ENCODE data around the gene ZNF362. TPM values are rescaled to one million over a fixed set of nuclear protein-coding genes. Genes with fewer than 3 reads are reported as not detected.

ZNF362 gene
- total and polyA plus RNA-seq, 4 donors, result 2.3 to 6.3 (median 5.4) TPM

DNA sequence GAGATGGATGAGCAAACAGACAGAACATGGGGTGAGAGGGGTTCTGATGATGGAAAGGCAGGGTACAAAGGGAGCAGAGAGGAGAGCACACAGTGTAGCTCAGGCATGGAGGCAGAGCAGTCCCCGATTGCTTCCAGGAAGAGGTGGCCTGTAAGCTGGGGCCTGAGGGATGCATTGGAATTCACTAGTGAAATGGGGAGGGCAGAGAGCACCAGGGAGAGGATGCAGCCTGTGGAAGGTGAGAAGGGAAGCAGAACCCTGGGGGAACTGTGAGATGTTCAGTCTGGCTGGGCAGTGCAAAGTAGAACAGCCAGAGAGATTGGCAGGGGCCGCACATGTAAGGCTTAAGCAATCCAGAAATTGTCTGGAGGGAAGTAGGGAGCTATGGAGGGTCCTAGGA lies 12.2 kb downstream of the ZNF362 start:
- TF ChIP-seq GABPA (IDR thresholded peaks at IDR 0.05 in 1 of 2, conservative IDR thresholded peaks at IDR 0.05 in 1 of 2), result no peak
- TF ChIP-seq, protein P1, sequence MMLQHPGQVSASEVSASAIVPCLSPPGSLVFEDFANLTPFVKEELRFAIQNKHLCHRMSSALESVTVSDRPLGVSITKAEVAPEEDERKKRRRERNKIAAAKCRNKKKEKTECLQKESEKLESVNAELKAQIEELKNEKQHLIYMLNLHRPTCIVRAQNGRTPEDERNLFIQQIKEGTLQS (IDR thresholded peaks at IDR 0.05), result no peak
- no peak for TF ChIP-seq SP1 (IDR thresholded peaks at IDR 0.05)
- TF ChIP-seq, protein P2, sequence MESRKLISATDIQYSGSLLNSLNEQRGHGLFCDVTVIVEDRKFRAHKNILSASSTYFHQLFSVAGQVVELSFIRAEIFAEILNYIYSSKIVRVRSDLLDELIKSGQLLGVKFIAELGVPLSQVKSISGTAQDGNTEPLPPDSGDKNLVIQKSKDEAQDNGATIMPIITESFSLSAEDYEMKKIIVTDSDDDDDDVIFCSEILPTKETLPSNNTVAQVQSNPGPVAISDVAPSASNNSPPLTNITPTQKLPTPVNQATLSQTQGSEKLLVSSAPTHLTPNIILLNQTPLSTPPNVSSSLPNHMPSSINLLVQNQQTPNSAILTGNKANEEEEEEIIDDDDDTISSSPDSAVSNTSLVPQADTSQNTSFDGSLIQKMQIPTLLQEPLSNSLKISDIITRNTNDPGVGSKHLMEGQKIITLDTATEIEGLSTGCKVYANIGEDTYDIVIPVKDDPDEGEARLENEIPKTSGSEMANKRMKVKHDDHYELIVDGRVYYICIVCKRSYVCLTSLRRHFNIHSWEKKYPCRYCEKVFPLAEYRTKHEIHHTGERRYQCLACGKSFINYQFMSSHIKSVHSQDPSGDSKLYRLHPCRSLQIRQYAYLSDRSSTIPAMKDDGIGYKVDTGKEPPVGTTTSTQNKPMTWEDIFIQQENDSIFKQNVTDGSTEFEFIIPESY (IDR thresholded peaks at IDR 0.05), result no peak
- no peak for TF ChIP-seq RAD21 (IDR thresholded peaks at IDR 0.05)
- TF ChIP-seq, protein P3, sequence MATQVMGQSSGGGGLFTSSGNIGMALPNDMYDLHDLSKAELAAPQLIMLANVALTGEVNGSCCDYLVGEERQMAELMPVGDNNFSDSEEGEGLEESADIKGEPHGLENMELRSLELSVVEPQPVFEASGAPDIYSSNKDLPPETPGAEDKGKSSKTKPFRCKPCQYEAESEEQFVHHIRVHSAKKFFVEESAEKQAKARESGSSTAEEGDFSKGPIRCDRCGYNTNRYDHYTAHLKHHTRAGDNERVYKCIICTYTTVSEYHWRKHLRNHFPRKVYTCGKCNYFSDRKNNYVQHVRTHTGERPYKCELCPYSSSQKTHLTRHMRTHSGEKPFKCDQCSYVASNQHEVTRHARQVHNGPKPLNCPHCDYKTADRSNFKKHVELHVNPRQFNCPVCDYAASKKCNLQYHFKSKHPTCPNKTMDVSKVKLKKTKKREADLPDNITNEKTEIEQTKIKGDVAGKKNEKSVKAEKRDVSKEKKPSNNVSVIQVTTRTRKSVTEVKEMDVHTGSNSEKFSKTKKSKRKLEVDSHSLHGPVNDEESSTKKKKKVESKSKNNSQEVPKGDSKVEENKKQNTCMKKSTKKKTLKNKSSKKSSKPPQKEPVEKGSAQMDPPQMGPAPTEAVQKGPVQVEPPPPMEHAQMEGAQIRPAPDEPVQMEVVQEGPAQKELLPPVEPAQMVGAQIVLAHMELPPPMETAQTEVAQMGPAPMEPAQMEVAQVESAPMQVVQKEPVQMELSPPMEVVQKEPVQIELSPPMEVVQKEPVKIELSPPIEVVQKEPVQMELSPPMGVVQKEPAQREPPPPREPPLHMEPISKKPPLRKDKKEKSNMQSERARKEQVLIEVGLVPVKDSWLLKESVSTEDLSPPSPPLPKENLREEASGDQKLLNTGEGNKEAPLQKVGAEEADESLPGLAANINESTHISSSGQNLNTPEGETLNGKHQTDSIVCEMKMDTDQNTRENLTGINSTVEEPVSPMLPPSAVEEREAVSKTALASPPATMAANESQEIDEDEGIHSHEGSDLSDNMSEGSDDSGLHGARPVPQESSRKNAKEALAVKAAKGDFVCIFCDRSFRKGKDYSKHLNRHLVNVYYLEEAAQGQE (IDR thresholded peaks at IDR 0.05), result no peak
- TF ChIP-seq, protein P4, sequence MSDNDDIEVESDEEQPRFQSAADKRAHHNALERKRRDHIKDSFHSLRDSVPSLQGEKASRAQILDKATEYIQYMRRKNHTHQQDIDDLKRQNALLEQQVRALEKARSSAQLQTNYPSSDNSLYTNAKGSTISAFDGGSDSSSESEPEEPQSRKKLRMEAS (IDR thresholded peaks at IDR 0.05), result no peak
- no peak for TF ChIP-seq HNF4G (IDR thresholded peaks at IDR 0.05)
- TF ChIP-seq EGR1 (IDR thresholded peaks at IDR 0.05; ENCODE audit: low read depth in 2 of 2), result no peak
- no peak for TF ChIP-seq FOXA1 (IDR thresholded peaks at IDR 0.05)
- TF ChIP-seq JUND (IDR thresholded peaks at IDR 0.05), result no peak
- H3K36me3 ChIP-seq (ENCODE audit: control insufficient read depth in 4 of 4, insufficient read depth in 3 of 4, low read depth in 1 of 4, low read length in 3 of 4), result peaks cover 0 to 3% (median 0%) of the 10 kb centered on the region in 4 donors
- H3K27ac ChIP-seq (ENCODE audit: low read depth in 1 of 2, low read length in 2 of 2), result no peak overlapping the region
- no peaks in the 10 kb centered on the region for H3K27me3 ChIP-seq (ENCODE audit: control insufficient read depth in 4 of 4, insufficient read depth in 4 of 4, low read length in 3 of 4)
- WGBS, result 91% methylated on average over 2 of the region's 2 CpGs
- H3K4me3 ChIP-seq (ENCODE audit: low read depth in 1 of 3, low read length in 3 of 3), result no peak overlapping the region
- H3K9ac ChIP-seq (ENCODE audit: low read depth in 1 of 2, low read length in 2 of 2), result no peak overlapping the region
- DNase-seq (ENCODE audit: low spot score), result no peak
- no peaks in the 10 kb centered on the region for H3K9me3 ChIP-seq (ENCODE audit: control insufficient read depth in 4 of 4, low read length in 3 of 4)
- peaks cover 0 to 4% (median 1%) of the 10 kb centered on the region in 4 donors for H3K4me1 ChIP-seq (ENCODE audit: control insufficient read depth in 4 of 4, insufficient read depth in 4 of 4, low read length in 3 of 4)

DNA sequence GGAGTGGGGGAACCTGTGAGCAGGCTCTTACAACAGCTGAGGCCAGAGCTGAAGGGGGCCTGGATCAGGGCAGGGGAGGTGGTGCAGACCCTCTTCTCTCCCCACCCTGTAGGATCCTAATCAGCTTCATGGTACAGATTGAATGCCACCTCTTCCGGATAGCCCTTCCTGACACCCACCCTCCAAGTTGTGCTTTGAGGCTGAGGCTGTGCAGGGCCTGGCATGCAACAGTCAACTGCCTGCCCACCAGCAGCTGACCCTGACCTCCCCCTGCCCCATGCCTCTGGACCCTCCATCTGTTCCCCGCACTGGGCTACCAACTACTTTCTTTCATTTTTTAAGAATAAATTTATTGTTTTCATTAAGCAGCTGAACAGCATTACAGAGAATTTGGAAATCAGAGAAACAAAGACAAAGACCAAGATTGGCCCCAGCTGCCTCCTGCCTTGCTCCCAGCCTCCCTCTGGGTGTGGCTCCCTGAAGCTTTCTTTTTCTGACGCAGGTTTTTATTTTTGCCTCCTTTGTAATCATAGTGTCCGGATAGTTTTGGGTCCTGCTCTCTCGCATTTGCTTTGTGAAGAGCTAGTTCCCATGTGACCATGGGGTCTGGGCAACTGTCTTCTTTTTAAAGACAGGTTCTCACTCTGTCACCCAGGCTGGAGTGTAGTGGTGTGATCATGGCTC lies 12.8 kb downstream of the ZNF362 start:
- Histone ChIP-seq H3K4me1 (ENCODE audit: control insufficient read depth in 4 of 4, insufficient read depth in 4 of 4, low read length in 3 of 4) (peaks cover 0 to 4% (median under 1%) of the 10 kb centered on the region in 4 donors), H3K4me3 (ENCODE audit: low read depth in 1 of 3, low read length in 3 of 3) (no peak overlapping the region), H3K27me3 (ENCODE audit: control insufficient read depth in 4 of 4, insufficient read depth in 4 of 4, low read length in 3 of 4) (no peaks in the 10 kb centered on the region), H3K9ac (ENCODE audit: low read depth in 1 of 2, low read length in 2 of 2) (no peak overlapping the region), H3K36me3 (ENCODE audit: control insufficient read depth in 4 of 4, insufficient read depth in 3 of 4, low read depth in 1 of 4, low read length in 3 of 4) (peaks cover 0 to 3% (median 0%) of the 10 kb centered on the region in 4 donors), H3K27ac (ENCODE audit: low read depth in 1 of 2, low read length in 2 of 2) (no peak overlapping the region), H3K9me3 (ENCODE audit: control insufficient read depth in 4 of 4, low read length in 3 of 4) (no peaks in the 10 kb centered on the region)
- DNase-seq (ENCODE audit: low spot score), result no peak
- WGBS, result 94% methylated on average over 5 of the region's 5 CpGs
- TF ChIP-seq, protein P3 (IDR thresholded peaks at IDR 0.05), result no peak
- no peak for TF ChIP-seq YY1 (IDR thresholded peaks at IDR 0.05)
- TF ChIP-seq, protein P2 (IDR thresholded peaks at IDR 0.05), result no peak
- no peak for TF ChIP-seq GABPA (IDR thresholded peaks at IDR 0.05 in 1 of 2, conservative IDR thresholded peaks at IDR 0.05 in 1 of 2)
- no peak for TF ChIP-seq FOXA1 (IDR thresholded peaks at IDR 0.05)
- no peak for TF ChIP-seq NR2F2 (IDR thresholded peaks at IDR 0.05)
- TF ChIP-seq FOXA2 (IDR thresholded peaks at IDR 0.05), result no peak
- TF ChIP-seq, protein P1 (IDR thresholded peaks at IDR 0.05), result no peak
- TF ChIP-seq HNF4G (IDR thresholded peaks at IDR 0.05), result no peak
- no peak for TF ChIP-seq HNF4A (conservative IDR thresholded peaks at IDR 0.05)
- no peak for TF ChIP-seq RXRA (IDR thresholded peaks at IDR 0.05)

Measured in liver (tissue), 9 donors.